NCI-H2107 treated with DMSO at 0.1 percent for 48 hours (cell line): Measurements from ENCODE around the gene DCHS1.

ENCODE experiments used
- DNase-seq: peaks from one replicate; lab custom pipeline; 2025; ENCODE audit not compliant: unreplicated experiment; lab: John Stamatoyannopoulos, UW

The DCHS1 gene

GRCh38 chr11:6628526-6628925 lies 27.1 kb downstream of the DCHS1 start:
- DNase-seq: no peak

- no peak for DNase-seq
Observed at GRCh38 chr11:6627762-6628241, 27.8 kb downstream of the DCHS1 start.

- no peak for DNase-seq
Observed at GRCh38 chr11:6626971-6627761, 28.4 kb downstream of the DCHS1 start.

GRCh38 chr11:6625832-6626420 lies 29.7 kb downstream of the DCHS1 start:
- DNase-seq: no peak

- DNase-seq: no peak
Observed at GRCh38 chr11:6625156-6625831, 30.3 kb downstream of the DCHS1 start.

- DNase-seq: no peak
Observed at GRCh38 chr11:6623391-6624363, 31.9 kb downstream of the DCHS1 start.

GRCh38 chr11:6622261-6623171 lies 33.1 kb downstream of the DCHS1 start:
- DNase-seq: no peak

- no peak for DNase-seq
Observed at GRCh38 chr11:6621711-6622211, 33.8 kb downstream of the DCHS1 start.

GRCh38 chr11:6620636-6621035 lies 35.0 kb downstream of the DCHS1 start:
- DNase-seq: no peak

- DNase-seq: peak; percentile 94
Observed at GRCh38 chr11:6619004-6619745, 36.4 kb downstream of the DCHS1 start, which contains the start of gene TPP1. Gene TPP1, minus strand, starts transcription at chr11:6619422. Its CDS starts 22 bp downstream, at chr11:6619400.

GRCh38 chr11:6618117-6619003 lies 37.2 kb downstream of the DCHS1 start:
- DNase-seq: no peak

- DNase-seq: no peak
Observed at GRCh38 chr11:6617315-6617781, 38.3 kb downstream of the DCHS1 start.

- no peak for DNase-seq
Observed at GRCh38 chr11:6616596-6617250, 38.9 kb downstream of the DCHS1 start.

- no peak for DNase-seq
Observed at GRCh38 chr11:6615882-6616585, 39.6 kb downstream of the DCHS1 start.

GRCh38 chr11:6615046-6615445 lies 40.6 kb downstream of the DCHS1 start:
- no peak for DNase-seq

- DNase-seq: no peak
Observed at GRCh38 chr11:6614446-6614845, 41.2 kb downstream of the DCHS1 start.

- no peak for DNase-seq
Observed at GRCh38 chr11:6613496-6613895, 42.1 kb downstream of the DCHS1 start.
